Muscle of arm (tissue), 12 donors: ENCODE results near the gene CPNE6. TPM values are rescaled to one million over a fixed set of nuclear protein-coding genes. Genes with fewer than 3 reads are reported as not detected.

Source experiments
- DNase-seq: peaks from one replicate; pipeline ENCODE4 v3.0.0-alpha.2; 2013
- polyA plus RNA-seq, 12 donors: library from polyadenylated mRNA; unstranded; fragments of 120-200 nt; gene quantifications; one replicate each; pipeline ENCODE4 v1.2.1, GENCODE V29; 2013; ENCODE audit not compliant: insufficient read length in 12 of 12

The CPNE6 gene
- polyA plus RNA-seq, 12 donors: 0.08 to 0.21 TPM; not detected in 10

GRCh38 chr14:24054324-24054641 lies 17.1 kb upstream of the CPNE6 start:
- no peak for DNase-seq

- no peak for DNase-seq
Observed at GRCh38 chr14:24054646-24055045, 16.7 kb upstream of the CPNE6 start.

- DNase-seq: no peak
Observed at GRCh38 chr14:24055971-24056799, 15.2 kb upstream of the CPNE6 start.

GRCh38 chr14:24056800-24057184 lies 14.6 kb upstream of the CPNE6 start:
- DNase-seq: no peak

GRCh38 chr14:24057271-24057670 lies 14.1 kb upstream of the CPNE6 start:
- DNase-seq: no peak

GRCh38 chr14:24057867-24058259 lies 13.5 kb upstream of the CPNE6 start:
- no peak for DNase-seq

GRCh38 chr14:24058260-24058950 lies 13.0 kb upstream of the CPNE6 start:
- peak; percentile 81 for DNase-seq

- no peak for DNase-seq
Observed at GRCh38 chr14:24058951-24059475, 12.3 kb upstream of the CPNE6 start.

GRCh38 chr14:24059841-24060388 lies 11.4 kb upstream of the CPNE6 start:
- DNase-seq: no peak

- DNase-seq: no peak
Observed at GRCh38 chr14:24060443-24060842, 10.9 kb upstream of the CPNE6 start.

GRCh38 chr14:24060984-24061913 lies 10.1 kb upstream of the CPNE6 start:
- DNase-seq: no peak

GRCh38 chr14:24062216-24062980 lies 9.0 kb upstream of the CPNE6 start:
- DNase-seq: no peak

- DNase-seq: no peak
Observed at GRCh38 chr14:24063263-24063836, 8.0 kb upstream of the CPNE6 start.

GRCh38 chr14:24064091-24064795 lies 7.1 kb upstream of the CPNE6 start:
- no peak for DNase-seq

- no peak for DNase-seq
Observed at GRCh38 chr14:24064856-24065255, 6.5 kb upstream of the CPNE6 start.

- DNase-seq: no peak
Observed at GRCh38 chr14:24065408-24065807, 6.0 kb upstream of the CPNE6 start.

GRCh38 chr14:24066496-24067132 lies 4.7 kb upstream of the CPNE6 start:
- no peak for DNase-seq

GRCh38 chr14:24067133-24068082 lies 4.0 kb upstream of the CPNE6 start:
- DNase-seq: no peak
